ENCODE data around the gene PAAF1. TPM values are rescaled to one million over a fixed set of nuclear protein-coding genes. Genes with fewer than 3 reads are reported as not detected.

PAAF1 gene
- total and polyA plus RNA-seq, 10 donors: 8.1 to 18.1 (median 13.7) TPM

DNA sequence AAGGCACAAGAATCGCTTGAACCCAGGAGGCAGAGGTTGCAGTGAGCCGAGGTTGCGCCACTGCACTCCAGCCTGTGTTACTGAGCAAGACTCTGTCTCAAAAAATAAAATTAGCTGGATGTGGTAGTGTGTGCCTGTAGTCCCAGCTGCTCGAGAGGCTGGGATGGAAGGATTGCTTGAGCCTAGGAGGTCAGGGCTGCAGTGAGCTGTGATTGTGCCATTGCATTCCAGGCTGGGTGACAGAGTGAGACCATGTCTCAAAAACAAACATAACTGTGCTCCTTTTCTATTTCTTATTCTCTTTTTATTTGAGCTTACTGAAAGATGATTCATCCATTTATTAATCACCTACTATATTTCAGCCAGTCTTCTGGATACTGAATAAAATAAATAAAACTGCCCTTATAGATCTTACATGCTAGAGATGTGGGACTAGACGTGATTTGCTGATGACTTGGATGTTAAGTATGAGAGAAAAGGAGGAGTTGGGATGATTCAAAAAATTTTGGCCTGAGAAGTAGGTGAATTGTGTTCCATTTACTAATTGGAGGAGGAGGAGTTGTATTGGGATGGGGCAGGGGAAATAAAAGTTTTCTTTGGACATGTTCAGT is 18.0 kb downstream of the PAAF1 start:
- H3K4me3 ChIP-seq: no peak overlapping the region
- no peak for TF ChIP-seq POLR2A (IDR thresholded peaks at IDR 0.05)
- TF ChIP-seq POLR2AphosphoS5 (IDR thresholded peaks at IDR 0.05): no peak
- TF ChIP-seq CTCF (IDR thresholded peaks at IDR 0.05 in 8 of 11, conservative IDR thresholded peaks at IDR 0.05 in 3 of 11): no peak
- 95 to 99% (median 97%) methylated on average over 5 of the region's 5 CpGs for WGBS, 5 donors
- H3K36me3 ChIP-seq: peaks cover 0 to 73% (median 38%) of the 10 kb centered on the region in 6 donors
- DNase-seq: no peak
- no peaks in the 10 kb centered on the region for H3K27me3 ChIP-seq (replicated peaks in 1 of 7)
- H3K9me3 ChIP-seq: no peaks in the 10 kb centered on the region
- no peaks in the 10 kb centered on the region for H3K4me1 ChIP-seq
- H3K27ac ChIP-seq: no peak overlapping the region
- intact Hi-C loops (cut with DNase I; ENCODE audit: low total_unique reads): no loop called here

DNA sequence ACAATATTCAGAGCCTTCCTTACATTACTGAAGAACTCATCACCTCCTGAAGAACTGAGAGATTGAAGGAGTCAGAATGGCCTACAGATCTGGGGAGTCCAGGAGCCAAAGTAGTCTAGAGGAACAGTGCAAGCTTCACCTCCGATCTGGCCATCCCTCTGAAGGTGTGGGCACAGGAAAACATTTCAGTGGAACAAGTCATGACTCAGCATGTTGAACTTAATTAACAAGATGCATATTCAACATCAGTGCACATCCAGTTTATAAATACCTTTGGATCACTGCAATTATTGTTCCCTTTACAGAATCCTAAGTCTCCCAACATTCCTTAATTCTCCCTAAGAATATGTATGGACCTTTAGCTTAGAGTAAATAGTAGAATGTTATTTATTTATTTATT is 25.5 kb downstream of the PAAF1 start:
- TF ChIP-seq CTCF (IDR thresholded peaks at IDR 0.05 in 8 of 11, conservative IDR thresholded peaks at IDR 0.05 in 3 of 11): no peak
- no peak for TF ChIP-seq POLR2A (IDR thresholded peaks at IDR 0.05)
- TF ChIP-seq POLR2AphosphoS5 (IDR thresholded peaks at IDR 0.05): no peak
- no peak overlapping the region for H3K27ac ChIP-seq
- intact Hi-C loops (cut with DNase I; ENCODE audit: low total_unique reads): no loop called here
- no peak for DNase-seq
- no peaks in the 10 kb centered on the region for H3K4me1 ChIP-seq
- no peaks in the 10 kb centered on the region for H3K9me3 ChIP-seq
- no peak overlapping the region for H3K4me3 ChIP-seq
- 85 to 97% (median 91%) methylated on average over 1 of the region's 1 CpG for WGBS, 5 donors
- H3K27me3 ChIP-seq (replicated peaks in 1 of 7): no peaks in the 10 kb centered on the region
- peaks cover 0 to 92% (median 33%) of the 10 kb centered on the region in 6 donors for H3K36me3 ChIP-seq

DNA sequence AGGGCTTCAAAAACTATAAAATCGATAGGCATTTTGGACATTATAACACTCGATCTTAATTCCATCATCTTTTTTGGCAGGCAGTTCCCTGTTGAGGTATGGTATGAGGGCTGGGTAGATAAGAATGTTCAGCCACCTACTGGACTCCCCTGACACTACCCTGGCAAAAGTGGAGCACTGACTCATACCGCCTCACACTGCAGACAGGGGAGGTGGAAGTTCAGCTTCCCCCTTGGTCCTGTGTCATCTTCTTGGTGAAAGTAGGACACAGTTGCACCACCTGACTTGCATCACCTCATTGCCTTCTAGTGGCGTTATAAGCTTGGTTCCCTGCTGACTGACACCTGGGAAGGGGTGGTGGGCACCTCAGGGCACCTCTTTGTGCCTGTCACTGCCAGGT is 30.4 kb downstream of the PAAF1 start:
- Histone ChIP-seq H3K4me1 (no peaks in the 10 kb centered on the region), H3K9me3 (no peaks in the 10 kb centered on the region), H3K27me3 (replicated peaks in 1 of 7) (no peaks in the 10 kb centered on the region), H3K4me3 (no peak overlapping the region), H3K27ac (no peak overlapping the region), H3K36me3 (peaks cover 0 to 95% (median 31%) of the 10 kb centered on the region in 6 donors)
- intact Hi-C loops (cut with DNase I; ENCODE audit: low total_unique reads): no loop called here
- no peak for TF ChIP-seq CTCF (IDR thresholded peaks at IDR 0.05 in 8 of 11, conservative IDR thresholded peaks at IDR 0.05 in 3 of 11)
- no peak for TF ChIP-seq POLR2AphosphoS5 (IDR thresholded peaks at IDR 0.05)
- TF ChIP-seq POLR2A (IDR thresholded peaks at IDR 0.05): no peak
- DNase-seq: no peak
- WGBS, 5 donors: 69 to 94% (median 85%) methylated on average over 4 of the region's 4 CpGs

DNA sequence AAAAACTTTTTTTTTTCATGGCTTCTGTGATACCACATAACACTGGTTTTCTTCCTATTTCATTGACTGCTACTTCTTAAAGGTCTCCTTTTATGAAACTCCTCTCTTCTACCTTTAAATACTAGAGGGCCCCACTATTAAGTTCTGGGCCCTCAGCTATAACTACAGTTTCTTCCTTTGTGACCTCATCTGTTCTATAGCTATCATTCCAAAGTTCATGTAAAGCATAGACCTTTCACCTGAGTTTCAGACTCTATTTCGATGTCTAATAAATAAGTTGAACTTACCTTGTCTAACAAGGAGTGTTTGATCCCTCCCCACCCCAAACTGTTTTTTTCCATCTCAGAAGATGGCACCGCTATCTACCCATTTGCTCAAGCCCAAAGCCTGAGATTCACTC is 35.2 kb downstream of the PAAF1 start:
- H3K4me1 ChIP-seq: no peaks in the 10 kb centered on the region
- no peak overlapping the region for H3K27ac ChIP-seq
- H3K4me3 ChIP-seq: no peak overlapping the region
- no peak for DNase-seq
- intact Hi-C loops (cut with DNase I; ENCODE audit: low total_unique reads): no loop called here
- 94 to 100% (median 99%) methylated on average over 2 of the region's 2 CpGs for WGBS, 5 donors
- no peak for TF ChIP-seq CTCF (IDR thresholded peaks at IDR 0.05 in 8 of 11, conservative IDR thresholded peaks at IDR 0.05 in 3 of 11)
- TF ChIP-seq POLR2A (IDR thresholded peaks at IDR 0.05): no peak
- TF ChIP-seq POLR2AphosphoS5 (IDR thresholded peaks at IDR 0.05): no peak
- no peaks in the 10 kb centered on the region for H3K9me3 ChIP-seq
- peaks cover 0 to 96% (median 65%) of the 10 kb centered on the region in 6 donors for H3K36me3 ChIP-seq
- no peaks in the 10 kb centered on the region for H3K27me3 ChIP-seq (replicated peaks in 1 of 7)
